ENCODE results near the gene AFAP1L1. TPM values are rescaled to one million over a fixed set of nuclear protein-coding genes. Genes with fewer than 3 reads are reported as not detected.

AFAP1L1 gene
- total and polyA plus RNA-seq, 2 of the 13 experiments (the other 11 are each of a cell fraction or from before 2014, with no cell fraction given): 0.38 to 1.0 TPM

GRCh38 chr5:149345147-149345891 is 73.7 kb downstream of the AFAP1L1 start, which contains the start of gene GRPEL2 (continued):
- peak; percentile 82; the same call in 1 of the 2 replicates for TF ChIP-seq ARID4A (CRISPR knock-in tag; IDR thresholded peaks at IDR 0.05; ENCODE audit: borderline replicate concordance)
- peak; percentile 81; the same call in 1 of the 2 replicates for TF ChIP-seq ZSCAN9 (CRISPR knock-in tag; IDR thresholded peaks at IDR 0.05; ENCODE audit: borderline replicate concordance)
- peak; percentile 76 for TF ChIP-seq SMAD3 (CRISPR knock-in tag; IDR thresholded peaks at IDR 0.05)
- peak; percentile 55 for TF ChIP-seq CEBPG (CRISPR knock-in tag; IDR thresholded peaks at IDR 0.05)
- no peak for TF ChIP-seq ZNF326 (CRISPR knock-in tag; IDR thresholded peaks at IDR 0.05; ENCODE audit: borderline replicate concordance)
- TF ChIP-seq ZNF570 (CRISPR knock-in tag; IDR thresholded peaks at IDR 0.05; ENCODE audit: borderline replicate concordance): no peak
- TF ChIP-seq DZIP1 (CRISPR knock-in tag; IDR thresholded peaks at IDR 0.05): no peak; the same call in 1 of the 2 replicates
- TF ChIP-seq TOPORS (CRISPR knock-in tag; IDR thresholded peaks at IDR 0.05): peak; percentile 86
- no peak for TF ChIP-seq CC2D1A (CRISPR knock-in tag; IDR thresholded peaks at IDR 0.05)
- peak; percentile 54 for TF ChIP-seq NCOA2 (CRISPR knock-in tag; IDR thresholded peaks at IDR 0.05)
- TF ChIP-seq HNF4A (CRISPR knock-in tag; IDR thresholded peaks at IDR 0.05): peak; percentile 59
- TF ChIP-seq ELF3 (CRISPR knock-in tag; IDR thresholded peaks at IDR 0.05): peak; percentile 94
- no peak for TF ChIP-seq NFE2 (CRISPR knock-in tag; IDR thresholded peaks at IDR 0.05)
- TF ChIP-seq CCAR2 (optimal IDR thresholded peaks at IDR 0.05; ENCODE audit: low read depth, low read length): no peak
- peak; percentile 71; the same call in 1 of the 2 replicates for TF ChIP-seq DR1 (CRISPR knock-in tag; IDR thresholded peaks at IDR 0.05)
- TF ChIP-seq ZNF510 (CRISPR knock-in tag; IDR thresholded peaks at IDR 0.05; ENCODE audit: low read depth): no peak; the same call in 1 of the 2 replicates
- no peak; the same call in 1 of the 2 replicates for TF ChIP-seq ZBTB4 (CRISPR knock-in tag; IDR thresholded peaks at IDR 0.05; ENCODE audit: borderline replicate concordance)
- TF ChIP-seq GATAD2A (CRISPR knock-in tag; IDR thresholded peaks at IDR 0.05): peak; percentile 77
- 0 out of 2 replicates have a peak, but pooled peaks have one; percentile 78 for TF ChIP-seq ZNF569 (CRISPR knock-in tag; IDR thresholded peaks at IDR 0.05; ENCODE audit: borderline replicate concordance)
- TF ChIP-seq HDAC2 (CRISPR knock-in tag; IDR thresholded peaks at IDR 0.05): no peak; the same call in 1 of the 2 replicates
- TF ChIP-seq MIXL1 (CRISPR knock-in tag; IDR thresholded peaks at IDR 0.05): peak; percentile 45; the same call in 1 of the 2 replicates

All from HepG2 (cell line).